ENCODE results near the gene SLC6A14. TPM values are rescaled to one million over a fixed set of nuclear protein-coding genes. Genes with fewer than 3 reads are reported as not detected.

Gene SLC6A14
- total and polyA plus RNA-seq, 2 donors (not counting 3 experiments of a cell fraction or from before 2014, with no cell fraction given) = not detected

DNA sequence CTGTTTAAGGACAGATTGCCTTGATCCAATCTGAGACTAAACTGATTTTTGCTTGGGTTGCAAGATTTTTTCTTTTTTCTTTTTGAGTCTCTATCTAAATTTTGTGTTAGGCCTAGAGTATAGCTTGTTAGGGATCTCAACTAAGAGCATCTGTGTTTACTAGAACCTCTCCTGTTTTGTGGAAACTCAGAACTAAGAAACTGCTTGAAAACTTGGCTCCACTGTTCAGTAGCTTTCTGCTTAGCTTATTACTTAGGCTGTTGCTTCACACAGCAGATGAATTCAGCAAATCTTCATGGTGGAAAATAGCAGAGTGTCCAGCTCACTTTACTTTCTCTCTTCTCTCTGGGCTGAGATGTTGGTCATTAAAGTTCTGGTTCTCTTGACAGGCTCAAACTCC, 36.7 kb upstream of the SLC6A14 start:
- Histone ChIP-seq H3K9me1 (replicated peaks; ENCODE audit: control insufficient read depth, extremely low read depth, insufficient read depth, low read length) (no peaks in the 10 kb centered on the region), H3K4me2 (ENCODE audit: insufficient read depth, low read length) (no peak overlapping the region), H3K27me3 (ENCODE audit: control insufficient read depth in 2 of 2, insufficient read depth in 2 of 2, low read length in 2 of 2) (no peaks in the 10 kb centered on the region), H3K4me1 (ENCODE audit: control insufficient read depth, extremely low read depth, insufficient read depth, low read length) (no peaks in the 10 kb centered on the region), H3K27ac (ENCODE audit: insufficient read depth, low read depth, low read length) (no peak overlapping the region), H2AFZ (ENCODE audit: low read depth, low read length) (no peak overlapping the region), H3K9me3 (replicated peaks; ENCODE audit: control insufficient read depth, insufficient read depth, low read length) (no peaks in the 10 kb centered on the region), H4K20me1 (replicated peaks; ENCODE audit: control insufficient read depth, extremely low read depth, insufficient read depth, low read length) (no peaks in the 10 kb centered on the region), H3K4me3 (replicated peaks in 1 of 3; ENCODE audit: insufficient read depth in 1 of 3, low read depth in 1 of 3, low read length in 3 of 3) (no peak overlapping the region), H3K36me3 (ENCODE audit: control insufficient read depth in 2 of 2, extremely low read depth in 1 of 2, insufficient read depth in 2 of 2, low read length in 2 of 2) (no peaks in the 10 kb centered on the region), H3K79me2 (ENCODE audit: control insufficient read depth, insufficient read depth, low read length) (no peaks in the 10 kb centered on the region), H3K9ac (replicated peaks; ENCODE audit: extremely low read depth, insufficient read depth, low read length) (no peak overlapping the region)
- FAIRE-seq (no peak), DNase-seq (ENCODE audit: low read depth, low spot score) (no peak)
- ChIA-PET POLR2A (no interaction called here), CTCF (no interaction called here)
- TF ChIP-seq FOS (IDR thresholded peaks at IDR 0.05; ENCODE audit: borderline replicate concordance, insufficient read depth, low read length) (no peak), CTCF (IDR thresholded peaks at IDR 0.05; ENCODE audit: extremely low read depth in 1 of 2, insufficient read depth in 1 of 2, low read depth in 1 of 2, low read length in 2 of 2) (no peak), POLR2A (IDR thresholded peaks at IDR 0.05; ENCODE audit: low read depth, low read length) (no peak), MYC (IDR thresholded peaks at IDR 0.05; ENCODE audit: low read depth, low read length) (no peak), POLR2AphosphoS5 (IDR thresholded peaks at IDR 0.05; ENCODE audit: insufficient read depth, low read depth, low read length) (no peak)
- TF ChIP-seq, protein P1, sequence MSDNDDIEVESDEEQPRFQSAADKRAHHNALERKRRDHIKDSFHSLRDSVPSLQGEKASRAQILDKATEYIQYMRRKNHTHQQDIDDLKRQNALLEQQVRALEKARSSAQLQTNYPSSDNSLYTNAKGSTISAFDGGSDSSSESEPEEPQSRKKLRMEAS (IDR thresholded peaks at IDR 0.05; ENCODE audit: insufficient read depth, insufficient read length) = no peak
- intact Hi-C loops (cut with micrococcal nuclease) (no loop called here), dilution Hi-C loops (cut with MboI; ENCODE audit: extremely low pct_ligation_motif_present, low sequenced_read_pairs) (no loop called here)
- BruUV-seq (replicated peaks) = no TSS peak

GRCh38 chrX:116409219-116409618, 27.2 kb upstream of the SLC6A14 start:
- no peak overlapping the region for H3K9ac ChIP-seq (replicated peaks; ENCODE audit: extremely low read depth, insufficient read depth, low read length)
- no peak overlapping the region for H3K27ac ChIP-seq (ENCODE audit: insufficient read depth, low read depth, low read length)
- no TSS peak for BruUV-seq (replicated peaks)
- no peak overlapping the region for H3K4me3 ChIP-seq (replicated peaks in 1 of 3; ENCODE audit: insufficient read depth in 1 of 3, low read depth in 1 of 3, low read length in 3 of 3)
- TF ChIP-seq POLR2A (IDR thresholded peaks at IDR 0.05; ENCODE audit: low read depth, low read length) = no peak
- TF ChIP-seq JUN (IDR thresholded peaks at IDR 0.05; ENCODE audit: borderline replicate concordance, insufficient read depth, insufficient read length, low read depth) = no peak
- TF ChIP-seq GATA2 (IDR thresholded peaks at IDR 0.05; ENCODE audit: insufficient read depth, insufficient read length, low read depth, low read length) = no peak
- TF ChIP-seq, protein P1 (IDR thresholded peaks at IDR 0.05; ENCODE audit: insufficient read depth, insufficient read length) = no peak
- TF ChIP-seq POLR2AphosphoS5 (IDR thresholded peaks at IDR 0.05; ENCODE audit: insufficient read depth, low read depth, low read length) = no peak
- TF ChIP-seq FOS (IDR thresholded peaks at IDR 0.05; ENCODE audit: borderline replicate concordance, insufficient read depth, low read length) = no peak
- no peak for TF ChIP-seq CTCF (IDR thresholded peaks at IDR 0.05; ENCODE audit: extremely low read depth in 1 of 2, insufficient read depth in 1 of 2, low read depth in 1 of 2, low read length in 2 of 2)
- no peak for TF ChIP-seq MYC (IDR thresholded peaks at IDR 0.05; ENCODE audit: low read depth, low read length)
- TF ChIP-seq EZH2 (IDR thresholded peaks at IDR 0.05; ENCODE audit: borderline replicate concordance, low read depth, low read length, severe bottlenecking) = no peak
- dilution Hi-C loops (cut with MboI; ENCODE audit: extremely low pct_ligation_motif_present, low sequenced_read_pairs) = no loop called here
- H4K20me1 ChIP-seq (replicated peaks; ENCODE audit: control insufficient read depth, extremely low read depth, insufficient read depth, low read length) = no peaks in the 10 kb centered on the region
- H3K4me1 ChIP-seq (ENCODE audit: control insufficient read depth, extremely low read depth, insufficient read depth, low read length) = no peaks in the 10 kb centered on the region
- POLR2A ChIA-PET = no interaction called here
- no peak overlapping the region for H2AFZ ChIP-seq (ENCODE audit: low read depth, low read length)
- intact Hi-C loops (cut with micrococcal nuclease) = no loop called here
- H3K79me2 ChIP-seq (ENCODE audit: control insufficient read depth, insufficient read depth, low read length) = no peaks in the 10 kb centered on the region
- H3K9me3 ChIP-seq (replicated peaks; ENCODE audit: control insufficient read depth, insufficient read depth, low read length) = no peaks in the 10 kb centered on the region
- no peaks in the 10 kb centered on the region for H3K27me3 ChIP-seq (ENCODE audit: control insufficient read depth in 2 of 2, insufficient read depth in 2 of 2, low read length in 2 of 2)
- CTCF ChIA-PET = no interaction called here
- no peaks in the 10 kb centered on the region for H3K9me1 ChIP-seq (replicated peaks; ENCODE audit: control insufficient read depth, extremely low read depth, insufficient read depth, low read length)
- FAIRE-seq (no peak), DNase-seq (ENCODE audit: low read depth, low spot score) (no peak)
- no peaks in the 10 kb centered on the region for H3K36me3 ChIP-seq (ENCODE audit: control insufficient read depth in 2 of 2, extremely low read depth in 1 of 2, insufficient read depth in 2 of 2, low read length in 2 of 2)
- no peak overlapping the region for H3K4me2 ChIP-seq (ENCODE audit: insufficient read depth, low read length)
